ENCODE measurements around the gene PTGER3.
"Not testable (repeated sequence)": the region's sequence is repeated elsewhere in the genome, so short reads cannot be mapped to it uniquely, and the experiment has no call there.

PTGER3 gene

DNA sequence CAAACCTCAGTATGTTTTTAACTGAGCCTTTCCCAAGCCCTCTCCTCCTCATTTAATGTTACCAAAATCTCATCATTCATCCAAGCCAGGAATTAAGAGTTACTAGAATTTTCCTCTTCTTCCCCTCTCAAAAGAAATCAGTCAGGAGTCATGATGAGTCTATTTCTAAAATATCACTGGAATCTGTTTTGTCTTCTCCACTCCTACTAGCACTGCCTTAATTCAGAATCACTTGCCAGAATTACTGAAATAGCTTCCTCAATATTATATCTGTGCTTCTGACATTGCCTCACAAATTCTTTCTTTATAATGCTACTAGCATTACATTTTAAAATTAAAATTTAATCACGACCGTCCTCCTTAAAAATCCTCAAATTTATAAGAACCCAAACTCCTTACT lies 106.1 kb downstream of the PTGER3 start:
- no peak for DNase-seq

DNA sequence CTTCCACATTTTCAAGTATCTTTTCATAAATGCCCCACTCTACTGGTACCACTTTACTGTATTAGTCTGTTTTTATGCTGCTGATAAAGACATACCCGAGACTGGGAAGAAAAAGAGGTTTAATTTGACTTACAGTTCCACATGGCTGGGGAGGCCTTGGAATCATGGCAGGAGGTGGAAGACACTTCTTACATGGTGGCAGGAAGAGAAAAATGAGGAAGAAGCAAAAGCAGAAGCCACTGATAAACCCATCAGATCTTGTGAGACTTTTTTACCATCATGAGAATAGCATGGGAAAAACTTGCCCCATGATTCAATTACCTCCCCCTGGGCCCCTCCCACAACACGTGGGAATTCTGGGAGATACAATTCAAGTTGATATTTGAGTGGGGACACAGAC lies 107.2 kb downstream of the PTGER3 start:
- DNase-seq, result not testable (repeated sequence)

DNA sequence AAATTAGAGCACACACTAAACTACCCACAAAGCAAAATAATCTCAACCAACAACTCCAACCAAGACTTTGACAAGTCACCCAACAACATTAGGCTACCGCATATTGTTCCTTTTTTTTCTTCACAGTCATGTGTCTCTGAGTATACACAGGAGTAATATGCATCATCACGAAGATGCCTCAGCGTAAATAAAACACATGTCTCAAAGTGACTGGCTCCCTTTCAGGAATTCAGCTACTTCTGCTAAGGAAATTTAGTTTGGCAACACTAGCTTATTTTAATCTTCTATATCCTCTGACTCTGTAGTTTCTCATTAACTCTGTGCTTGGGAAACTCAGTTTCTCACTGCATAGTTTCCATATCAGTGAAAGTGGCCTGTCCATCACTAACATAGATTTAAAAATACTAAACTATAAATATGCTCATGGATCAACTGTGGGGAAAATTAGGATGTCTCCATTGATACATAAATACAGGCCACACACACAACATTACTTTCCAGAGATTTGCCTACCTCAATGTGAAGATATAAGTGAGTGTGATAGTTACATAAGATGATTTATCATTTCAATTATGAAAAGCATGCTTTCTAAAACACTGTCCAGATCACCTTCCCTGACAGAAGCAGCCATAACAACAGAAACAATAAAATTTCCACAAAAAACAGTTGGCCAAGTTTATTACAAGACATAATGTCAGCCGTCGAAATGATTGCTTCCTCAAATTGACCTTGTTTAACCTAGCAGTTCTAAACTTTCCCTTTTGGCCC lies 113.2 kb downstream of the PTGER3 start:
- DNase-seq, result no peak

DNA sequence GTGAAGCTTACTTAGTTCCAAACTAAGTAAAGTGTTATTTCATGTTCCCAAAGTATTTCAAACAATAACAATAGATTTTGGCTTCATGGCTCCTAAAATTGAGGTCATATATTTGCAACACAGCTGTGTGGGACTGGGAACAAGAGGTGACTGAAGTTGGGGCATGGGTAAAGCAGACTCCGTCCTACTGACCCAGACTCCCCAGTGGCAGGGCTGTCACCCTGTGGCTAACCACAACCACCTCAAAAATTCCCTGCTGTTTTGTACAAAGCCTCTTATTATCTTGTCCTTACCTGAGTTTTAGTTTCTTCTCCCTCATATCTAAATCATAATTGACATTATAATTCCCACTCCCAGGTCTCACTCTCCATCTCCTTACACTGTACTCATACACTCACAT lies 117.6 kb downstream of the PTGER3 start:
- DNase-seq, result no peak

DNA sequence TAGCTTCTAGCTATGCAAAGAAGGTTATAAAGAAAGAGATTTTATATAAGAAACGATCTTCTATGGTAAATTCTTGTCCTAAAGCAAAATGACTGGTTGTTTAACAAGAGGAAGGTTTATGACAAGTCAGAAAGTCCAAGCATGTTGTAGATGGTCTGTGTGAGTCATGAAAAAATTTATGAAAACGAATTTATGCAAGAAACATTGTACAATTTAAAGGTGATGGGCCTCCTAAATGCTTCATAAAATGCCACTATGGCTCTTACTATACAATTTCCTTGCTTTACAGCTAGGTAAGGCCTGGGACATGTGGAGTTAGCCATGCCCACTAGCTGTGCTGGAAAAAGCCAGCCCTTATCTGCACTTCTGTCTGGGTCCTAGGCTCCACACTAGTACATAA lies 125.4 kb downstream of the PTGER3 start:
- DNase-seq, result no peak

Measured in left hindlimb (tissue), 1 donor.